Endodermal cell (in vitro differentiated cells): Measurements from ENCODE around the gene PTGIR. TPM values are rescaled to one million over a fixed set of nuclear protein-coding genes. Genes with fewer than 3 reads are reported as not detected.

Experiments used
- DNase-seq: peaks from one replicate; pipeline ENCODE4 v3.0.0-alpha.2; 2017
- H3K27ac ChIP-seq: 2 replicates; pipeline ENCODE4 v1.5.1; 2013; ENCODE audit warnings: mild to moderate bottlenecking, low read depth, low read length, moderate library complexity
- H3K27me3 ChIP-seq: 2 replicates; pipeline ENCODE4 v1.6.1; 2013; ENCODE audit warnings: mild to moderate bottlenecking, low read length, moderate library complexity; ENCODE audit not compliant: insufficient read depth, control insufficient read depth, poor library complexity, severe bottlenecking
- H3K36me3 ChIP-seq: 2 replicates; pipeline ENCODE4 v1.7.0; 2013; ENCODE audit warnings: mild to moderate bottlenecking, low read length, moderate library complexity; ENCODE audit not compliant: control insufficient read depth, insufficient read depth
- H3K4me1 ChIP-seq: one replicate; pipeline ENCODE4 v1.7.0; 2013; ENCODE audit warnings: low read length; ENCODE audit not compliant: control insufficient read depth, insufficient read depth
- H3K4me3 ChIP-seq: 2 replicates; pipeline ENCODE4 v1.5.1; 2013; ENCODE audit warnings: mild to moderate bottlenecking, low read length, moderate library complexity
- H3K9ac ChIP-seq: 2 replicates; pipeline ENCODE4 v1.6.1; 2013; ENCODE audit warnings: mild to moderate bottlenecking, low read length, moderate library complexity; ENCODE audit not compliant: poor library complexity, severe bottlenecking; ENCODE audit errors: extremely low read depth
- H3K9me3 ChIP-seq: 2 replicates; pipeline ENCODE4 v1.6.1; 2013; ENCODE audit warnings: mild to moderate bottlenecking, low read length, moderate library complexity; ENCODE audit not compliant: control insufficient read depth
- H3K27ac Mint-ChIP-seq: 2 replicates; pipeline ENCODE4 v1.8.0; 2020; ENCODE audit warnings: mixed read lengths
- H3K27me3 Mint-ChIP-seq: 2 replicates; pipeline ENCODE4 v1.8.0; 2021; ENCODE audit warnings: mild to moderate bottlenecking, mixed read lengths; ENCODE audit not compliant: insufficient read depth
- H3K36me3 Mint-ChIP-seq: 2 replicates; pipeline ENCODE4 v1.8.0; 2020; ENCODE audit warnings: low read depth, mixed read lengths
- H3K4me1 Mint-ChIP-seq: 2 replicates; pipeline ENCODE4 v1.8.0; 2020; ENCODE audit warnings: mixed read lengths
- H3K4me3 Mint-ChIP-seq: 2 replicates; pipeline ENCODE4 v1.8.0; 2020; ENCODE audit warnings: mild to moderate bottlenecking, moderate library complexity, mixed read lengths
- H3K9me3 Mint-ChIP-seq: 2 replicates; pipeline ENCODE4 v1.8.0; 2020; ENCODE audit warnings: mild to moderate bottlenecking, mixed read lengths
- WGBS, 2 experiments: methylation state at CpG; one replicate each; pipeline versions ENCODE4 v1.1.5 to v1.1.7; 2013; ENCODE audit warnings: missing lambda C conversion rate in 2 of 2, mixed read lengths in 1 of 2; ENCODE audit not compliant: insufficient coverage in 1 of 2, insufficient read length in 1 of 2; 5-methylcytosine and 5-hydroxymethylcytosine counted together
- total RNA-seq, 2 donors: library from RNA; stranded (reverse); fragmentation: NEBNext Ultra II Directional in 1 of 2; extraction: Animal tissue kit (Norgen Biotek cat#: 25700) in 1 of 2; gene quantifications; 2 replicates in 1 of 2; 3 replicates in 1 of 2; pipeline ENCODE4 v1.2.1, GENCODE V29; 2021
- TF ChIP-seq, protein P1 (sequence below): fragments of 200-600 bp; sonication (generic); conservative IDR thresholded peaks from 2 replicates; pipeline ENCODE4 v1.5.0; 2021; ENCODE audit warnings: antibody characterized with exemption, mild to moderate bottlenecking

PTGIR gene
- total RNA-seq, 2 donors from 2014 or later: not detected

DNA sequence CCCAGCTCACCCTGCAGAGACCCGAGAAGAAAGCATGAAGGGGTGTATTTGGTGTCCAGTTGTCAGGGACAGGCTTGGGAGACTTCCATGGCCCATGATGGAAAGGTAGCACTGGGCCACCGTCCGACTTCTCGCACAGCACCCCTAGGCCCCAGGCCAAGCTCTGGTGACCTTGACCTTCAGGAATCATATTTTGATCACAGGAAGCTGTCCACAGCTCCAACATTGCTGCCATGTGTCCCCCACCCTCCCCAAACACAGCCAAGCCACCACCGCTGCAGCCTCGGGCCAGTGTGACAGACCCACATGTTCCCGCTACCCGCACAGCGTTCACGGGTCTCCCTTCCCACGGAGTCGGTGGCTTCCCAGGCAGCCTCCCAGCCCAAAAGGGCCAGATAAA, 842 bp upstream of the PTGIR start:
- Mint-ChIP-seq H3K9me3 (no peaks in the 10 kb centered on the region), H3K4me3 (no peak overlapping the region), H3K4me1 (no peaks in the 10 kb centered on the region), H3K27me3 (peaks cover 16% of the 10 kb centered on the region), H3K27ac (no peak overlapping the region), H3K36me3 (no peaks in the 10 kb centered on the region)
- Histone ChIP-seq H3K4me3 (no peak overlapping the region), H3K9ac (no peak overlapping the region), H3K9me3 (no peaks in the 10 kb centered on the region), H3K27ac (no peak overlapping the region), H3K4me1 (no peaks in the 10 kb centered on the region), H3K27me3 (no peaks in the 10 kb centered on the region), H3K36me3 (no peaks in the 10 kb centered on the region)
- 90 to 97% methylated on average over 12 of the region's 12 CpGs for WGBS, 2 experiments
- TF ChIP-seq, protein P1, sequence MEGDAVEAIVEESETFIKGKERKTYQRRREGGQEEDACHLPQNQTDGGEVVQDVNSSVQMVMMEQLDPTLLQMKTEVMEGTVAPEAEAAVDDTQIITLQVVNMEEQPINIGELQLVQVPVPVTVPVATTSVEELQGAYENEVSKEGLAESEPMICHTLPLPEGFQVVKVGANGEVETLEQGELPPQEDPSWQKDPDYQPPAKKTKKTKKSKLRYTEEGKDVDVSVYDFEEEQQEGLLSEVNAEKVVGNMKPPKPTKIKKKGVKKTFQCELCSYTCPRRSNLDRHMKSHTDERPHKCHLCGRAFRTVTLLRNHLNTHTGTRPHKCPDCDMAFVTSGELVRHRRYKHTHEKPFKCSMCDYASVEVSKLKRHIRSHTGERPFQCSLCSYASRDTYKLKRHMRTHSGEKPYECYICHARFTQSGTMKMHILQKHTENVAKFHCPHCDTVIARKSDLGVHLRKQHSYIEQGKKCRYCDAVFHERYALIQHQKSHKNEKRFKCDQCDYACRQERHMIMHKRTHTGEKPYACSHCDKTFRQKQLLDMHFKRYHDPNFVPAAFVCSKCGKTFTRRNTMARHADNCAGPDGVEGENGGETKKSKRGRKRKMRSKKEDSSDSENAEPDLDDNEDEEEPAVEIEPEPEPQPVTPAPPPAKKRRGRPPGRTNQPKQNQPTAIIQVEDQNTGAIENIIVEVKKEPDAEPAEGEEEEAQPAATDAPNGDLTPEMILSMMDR: no peak
- DNase-seq: no peak

DNA sequence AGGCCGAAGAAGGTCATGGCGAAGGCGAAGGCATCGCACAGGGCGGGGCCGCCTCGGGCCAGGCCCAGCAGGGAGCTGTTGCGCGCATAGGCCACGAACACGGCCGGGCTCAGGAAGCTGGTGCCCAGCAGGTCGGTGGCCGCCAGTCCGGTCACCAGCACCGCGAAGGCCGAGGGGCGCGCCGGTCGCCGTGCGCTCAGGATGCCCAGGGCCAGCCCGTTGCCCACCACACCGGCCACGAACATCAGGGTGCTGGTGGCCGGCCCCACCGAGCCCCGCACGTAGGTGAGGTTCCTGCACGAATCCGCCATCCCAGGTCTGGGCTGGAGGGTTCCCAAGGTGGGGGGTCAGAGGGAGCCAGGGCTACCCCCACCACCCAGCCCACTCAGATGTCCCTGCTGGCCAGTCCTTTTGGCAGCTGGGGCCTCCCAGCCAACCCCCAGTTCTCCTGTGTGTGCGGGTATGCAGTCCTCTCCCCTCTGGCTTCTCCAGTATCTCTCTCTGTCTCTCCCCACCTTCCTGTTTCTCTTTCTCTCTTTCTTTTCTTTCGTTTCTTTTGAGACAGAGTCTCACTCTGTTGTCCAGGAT, 880 bp downstream of the PTGIR start:
- DNase-seq: no peak
- Mint-ChIP-seq H3K9me3 (no peaks in the 10 kb centered on the region), H3K36me3 (no peaks in the 10 kb centered on the region), H3K27me3 (peaks cover 14% of the 10 kb centered on the region), H3K4me1 (no peaks in the 10 kb centered on the region), H3K4me3 (no peak overlapping the region), H3K27ac (no peak overlapping the region)
- TF ChIP-seq, protein P1: no peak
- H3K27me3 ChIP-seq: no peaks in the 10 kb centered on the region
- no peak overlapping the region for H3K9ac ChIP-seq
- H3K27ac ChIP-seq: no peak overlapping the region
- 97 to 98% methylated on average over 20 to 35 of the region's 35 CpGs for WGBS, 2 experiments
- no peaks in the 10 kb centered on the region for H3K36me3 ChIP-seq
- no peaks in the 10 kb centered on the region for H3K9me3 ChIP-seq
- no peaks in the 10 kb centered on the region for H3K4me1 ChIP-seq
- H3K4me3 ChIP-seq: no peak overlapping the region

DNA sequence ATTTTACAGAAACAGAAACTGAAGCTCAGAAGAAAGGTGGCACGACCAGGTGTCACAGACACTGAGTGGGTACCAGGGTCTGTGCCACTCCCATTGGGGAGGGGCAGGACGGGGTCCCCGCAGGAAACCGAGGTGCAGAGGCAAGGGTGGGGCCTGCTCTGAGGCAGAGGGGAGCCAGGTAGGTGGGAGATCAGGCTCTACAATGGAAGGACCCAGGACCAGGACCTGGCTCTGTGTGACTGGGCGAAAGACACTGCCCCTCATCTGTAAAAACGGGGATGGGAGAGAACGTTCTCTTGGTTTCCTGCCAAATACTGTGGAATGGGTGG, 2.8 kb downstream of the PTGIR start:
- Mint-ChIP-seq H3K4me3 (no peak overlapping the region), H3K36me3 (no peaks in the 10 kb centered on the region), H3K27me3 (peaks cover 6% of the 10 kb centered on the region), H3K9me3 (no peaks in the 10 kb centered on the region), H3K4me1 (no peaks in the 10 kb centered on the region), H3K27ac (no peak overlapping the region)
- H3K36me3 ChIP-seq: no peaks in the 10 kb centered on the region
- WGBS, 2 experiments: 86 to 92% methylated on average over 4 to 7 of the region's 7 CpGs
- no peak for DNase-seq
- H3K9me3 ChIP-seq: no peaks in the 10 kb centered on the region
- no peak overlapping the region for H3K27ac ChIP-seq
- no peaks in the 10 kb centered on the region for H3K4me1 ChIP-seq
- TF ChIP-seq, protein P1: no peak
- no peak overlapping the region for H3K4me3 ChIP-seq
- H3K9ac ChIP-seq: no peak overlapping the region
- H3K27me3 ChIP-seq: no peaks in the 10 kb centered on the region
